Measurements from ENCODE around the gene KCNH1.

The KCNH1 gene

GRCh38 chr1:210754878-210755665 lies 378.9 kb downstream of the KCNH1 start:
- DNase-seq: no peak
- no peak for ATAC-seq

- ATAC-seq: no peak
- no peak for DNase-seq
Measured at GRCh38 chr1:210751911-210752310, 382.0 kb downstream of the KCNH1 start.

GRCh38 chr1:210750468-210750867 lies 383.5 kb downstream of the KCNH1 start:
- ATAC-seq (no peak), DNase-seq (no peak)

GRCh38 chr1:210748796-210749195 lies 385.2 kb downstream of the KCNH1 start:
- DNase-seq: no peak
- ATAC-seq: no peak

- ATAC-seq (no peak), DNase-seq (no peak)
Measured at GRCh38 chr1:210747890-210748289, 386.1 kb downstream of the KCNH1 start.

GRCh38 chr1:210747112-210747511 lies 386.8 kb downstream of the KCNH1 start:
- ATAC-seq (no peak), DNase-seq (no peak)

- ATAC-seq (no peak), DNase-seq (no peak)
Measured at GRCh38 chr1:210746024-210746731, 387.8 kb downstream of the KCNH1 start.

- ATAC-seq: no peak
Measured at GRCh38 chr1:210743038-210743437, 390.9 kb downstream of the KCNH1 start.

GRCh38 chr1:210741564-210741963 lies 392.4 kb downstream of the KCNH1 start:
- DNase-seq (no peak), ATAC-seq (no peak)

More at GRCh38 chr1:210743038-210743437, 390.9 kb downstream of the KCNH1 start:
- DNase-seq: no peak

- DNase-seq: no peak
- ATAC-seq: no peak
Measured at GRCh38 chr1:210739627-210740026, 394.3 kb downstream of the KCNH1 start.

GRCh38 chr1:210738256-210738655 lies 395.7 kb downstream of the KCNH1 start:
- no peak for ATAC-seq

GRCh38 chr1:210736713-210737112 lies 397.2 kb downstream of the KCNH1 start:
- DNase-seq: no peak
- no peak for ATAC-seq

More at GRCh38 chr1:210738256-210738655, 395.7 kb downstream of the KCNH1 start:
- DNase-seq: no peak

GRCh38 chr1:210731597-210731996 lies 402.4 kb downstream of the KCNH1 start:
- ATAC-seq: no peak
- DNase-seq: no peak

GRCh38 chr1:210731193-210731592 lies 402.8 kb downstream of the KCNH1 start:
- ATAC-seq: no peak

GRCh38 chr1:210730023-210730422 lies 403.9 kb downstream of the KCNH1 start:
- DNase-seq (no peak), ATAC-seq (no peak)

More at GRCh38 chr1:210731193-210731592, 402.8 kb downstream of the KCNH1 start:
- DNase-seq: no peak

- ATAC-seq: no peak
- no peak for DNase-seq
Measured at GRCh38 chr1:210728437-210729149, 405.4 kb downstream of the KCNH1 start.

GRCh38 chr1:210727709-210728108 lies 406.2 kb downstream of the KCNH1 start:
- no peak for ATAC-seq
- DNase-seq: no peak

GRCh38 chr1:210726621-210727020 lies 407.3 kb downstream of the KCNH1 start:
- no peak for ATAC-seq
- DNase-seq: peak; percentile 42

- DNase-seq (no peak), ATAC-seq (no peak)
Measured at GRCh38 chr1:210724768-210725167, 409.2 kb downstream of the KCNH1 start.

- DNase-seq: no peak
- no peak for ATAC-seq
Measured at GRCh38 chr1:210723646-210724045, 410.3 kb downstream of the KCNH1 start.

GRCh38 chr1:210722410-210723081 lies 411.4 kb downstream of the KCNH1 start:
- ATAC-seq (no peak), DNase-seq (no peak)

- ATAC-seq (no peak), DNase-seq (no peak)
Measured at GRCh38 chr1:210715072-210715471, 418.9 kb downstream of the KCNH1 start.

Data from stimulated activated naive CD8-positive, alpha-beta T cell treated with anti-CD3 and anti-CD28 coated beads, Interleukin-15, Interleukin-2, amounts not matched to agents 100 U/mL and 50 U/mL, for 24 hours (primary cell).